ENCODE measurements around the gene TOR1AIP1. TPM values are rescaled to one million over a fixed set of nuclear protein-coding genes. Genes with fewer than 3 reads are reported as not detected.

TOR1AIP1 gene
- total and polyA plus RNA-seq, 4 donors, result 20.4 to 94.7 (median 32.8) TPM

DNA sequence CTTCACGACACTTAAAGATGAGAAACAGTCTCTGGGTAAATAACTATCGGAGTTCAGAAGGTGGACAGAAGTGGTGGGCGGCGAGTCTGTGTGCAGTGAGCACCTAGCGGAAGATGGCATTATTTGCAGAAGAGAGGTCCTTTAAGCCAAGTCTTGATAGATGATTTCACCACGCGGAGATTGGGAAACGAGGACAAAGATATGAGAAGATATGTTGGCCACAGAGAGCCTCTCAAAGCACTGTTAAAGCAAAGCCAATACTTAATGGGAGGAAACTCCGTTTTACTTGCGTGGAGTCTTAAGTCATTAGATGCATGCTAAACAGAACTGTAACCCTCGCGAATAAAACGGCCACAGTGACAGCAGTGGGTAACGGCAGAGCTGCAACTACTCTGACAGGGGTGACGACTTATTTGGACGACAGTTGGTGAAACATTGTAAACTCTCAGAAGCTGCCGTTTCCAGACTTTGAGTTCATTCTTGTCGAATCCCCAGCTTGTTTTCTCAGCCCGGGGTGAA is 71.9 kb downstream of the TOR1AIP1 start:
- Histone ChIP-seq H3K4me3 (peak overlapping the region; percentile 47), H3K27me3 (ENCODE audit: control insufficient read depth in 3 of 3, insufficient read depth in 3 of 3, low read length in 2 of 3) (no peaks in the 10 kb centered on the region), H3K27ac (ENCODE audit: low read depth in 1 of 2, low read length in 1 of 2) (peak overlapping the region; percentile 89 to 98), H3K36me3 (ENCODE audit: control insufficient read depth in 4 of 4, insufficient read depth in 4 of 4, low read length in 4 of 4) (peaks cover 0 to 6% (median 0%) of the 10 kb centered on the region in 4 donors), H3K9ac (ENCODE audit: insufficient read depth in 1 of 2, low read length in 2 of 2) (peak overlapping the region in 1 of 2 donors; percentile 93), H3K4me1 (ENCODE audit: control insufficient read depth in 5 of 5, insufficient read depth in 5 of 5, low read length in 5 of 5) (peaks cover 0 to 31% (median 5%) of the 10 kb centered on the region in 5 donors), H3K9me3 (ENCODE audit: control insufficient read depth in 4 of 4, insufficient read depth in 3 of 4, low read length in 3 of 4) (no peaks in the 10 kb centered on the region)
- TF ChIP-seq, protein P1, sequence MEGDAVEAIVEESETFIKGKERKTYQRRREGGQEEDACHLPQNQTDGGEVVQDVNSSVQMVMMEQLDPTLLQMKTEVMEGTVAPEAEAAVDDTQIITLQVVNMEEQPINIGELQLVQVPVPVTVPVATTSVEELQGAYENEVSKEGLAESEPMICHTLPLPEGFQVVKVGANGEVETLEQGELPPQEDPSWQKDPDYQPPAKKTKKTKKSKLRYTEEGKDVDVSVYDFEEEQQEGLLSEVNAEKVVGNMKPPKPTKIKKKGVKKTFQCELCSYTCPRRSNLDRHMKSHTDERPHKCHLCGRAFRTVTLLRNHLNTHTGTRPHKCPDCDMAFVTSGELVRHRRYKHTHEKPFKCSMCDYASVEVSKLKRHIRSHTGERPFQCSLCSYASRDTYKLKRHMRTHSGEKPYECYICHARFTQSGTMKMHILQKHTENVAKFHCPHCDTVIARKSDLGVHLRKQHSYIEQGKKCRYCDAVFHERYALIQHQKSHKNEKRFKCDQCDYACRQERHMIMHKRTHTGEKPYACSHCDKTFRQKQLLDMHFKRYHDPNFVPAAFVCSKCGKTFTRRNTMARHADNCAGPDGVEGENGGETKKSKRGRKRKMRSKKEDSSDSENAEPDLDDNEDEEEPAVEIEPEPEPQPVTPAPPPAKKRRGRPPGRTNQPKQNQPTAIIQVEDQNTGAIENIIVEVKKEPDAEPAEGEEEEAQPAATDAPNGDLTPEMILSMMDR (IDR thresholded peaks at IDR 0.05; ENCODE audit: control extremely low read depth, extremely low read depth), result no peak
- DNase-seq (no peak), ATAC-seq (ENCODE audit: insufficient read depth, low FRiP score) (no peak)
- WGBS, 2 donors, result 0 to 2% methylated on average over 19 of the region's 19 CpGs

GRCh38 chr1:179954493-179955286 is 72.6 kb downstream of the TOR1AIP1 start, which contains the start of gene CEP350:
TSS of gene CEP350 (plus strand) at chr1:179954810. CDS start at chr1:179986182, 31,372 bp downstream.
- H3K9ac ChIP-seq (ENCODE audit: insufficient read depth in 1 of 2, low read length in 2 of 2), result peak within 1 kb of the TSS; percentile 93 to 94
- TF ChIP-seq, protein P1 (IDR thresholded peaks at IDR 0.05; ENCODE audit: control extremely low read depth, extremely low read depth), result no peak
- H3K27me3 ChIP-seq (ENCODE audit: control insufficient read depth in 3 of 3, insufficient read depth in 3 of 3, low read length in 2 of 3), result no peaks in the 10 kb centered on the region
- DNase-seq, result peak; percentile 99 to 100 (median 100)
- peaks cover 0 to 31% (median 5%) of the 10 kb centered on the region in 5 donors for H3K4me1 ChIP-seq (ENCODE audit: control insufficient read depth in 5 of 5, insufficient read depth in 5 of 5, low read length in 5 of 5)
- peak; percentile 98 for ATAC-seq (ENCODE audit: insufficient read depth, low FRiP score)
- peak within 1 kb of the TSS; percentile 89 to 98 for H3K27ac ChIP-seq (ENCODE audit: low read depth in 1 of 2, low read length in 1 of 2)
- peaks cover 0 to 6% (median 0%) of the 10 kb centered on the region in 4 donors for H3K36me3 ChIP-seq (ENCODE audit: control insufficient read depth in 4 of 4, insufficient read depth in 4 of 4, low read length in 4 of 4)
- 0 to 1% methylated on average over 64 to 72 of the region's 72 CpGs for WGBS, 2 donors
- H3K4me3 ChIP-seq, result peak within 1 kb of the TSS; percentile 93
- no peaks in the 10 kb centered on the region for H3K9me3 ChIP-seq (ENCODE audit: control insufficient read depth in 4 of 4, insufficient read depth in 3 of 4, low read length in 3 of 4)

- Histone ChIP-seq H3K4me3 (peak overlapping the region; percentile 93), H3K9ac (ENCODE audit: insufficient read depth in 1 of 2, low read length in 2 of 2) (peak overlapping the region; percentile 93 to 94), H3K4me1 (ENCODE audit: control insufficient read depth in 5 of 5, insufficient read depth in 5 of 5, low read length in 5 of 5) (peaks cover 0 to 31% (median 5%) of the 10 kb centered on the region in 5 donors), H3K9me3 (ENCODE audit: control insufficient read depth in 4 of 4, insufficient read depth in 3 of 4, low read length in 3 of 4) (no peaks in the 10 kb centered on the region), H3K36me3 (ENCODE audit: control insufficient read depth in 4 of 4, insufficient read depth in 4 of 4, low read length in 4 of 4) (peaks cover 0 to 6% (median 0%) of the 10 kb centered on the region in 4 donors), H3K27me3 (ENCODE audit: control insufficient read depth in 3 of 3, insufficient read depth in 3 of 3, low read length in 2 of 3) (no peaks in the 10 kb centered on the region), H3K27ac (ENCODE audit: low read depth in 1 of 2, low read length in 1 of 2) (peak overlapping the region; percentile 89 to 98)
- 0% methylated on average over 10 of the region's 10 CpGs for WGBS, 2 donors
- ATAC-seq (ENCODE audit: insufficient read depth, low FRiP score) (peak; percentile 2), DNase-seq (peak in 2 of 3 donors; percentile 43 to 58)
- TF ChIP-seq, protein P1 (IDR thresholded peaks at IDR 0.05; ENCODE audit: control extremely low read depth, extremely low read depth), result no peak
Measured at GRCh38 chr1:179955287-179955680, 73.2 kb downstream of the TOR1AIP1 start.

All from lung (tissue), 12 donors.